ENCODE results near the gene PPP2R2B.

The PPP2R2B gene

DNA sequence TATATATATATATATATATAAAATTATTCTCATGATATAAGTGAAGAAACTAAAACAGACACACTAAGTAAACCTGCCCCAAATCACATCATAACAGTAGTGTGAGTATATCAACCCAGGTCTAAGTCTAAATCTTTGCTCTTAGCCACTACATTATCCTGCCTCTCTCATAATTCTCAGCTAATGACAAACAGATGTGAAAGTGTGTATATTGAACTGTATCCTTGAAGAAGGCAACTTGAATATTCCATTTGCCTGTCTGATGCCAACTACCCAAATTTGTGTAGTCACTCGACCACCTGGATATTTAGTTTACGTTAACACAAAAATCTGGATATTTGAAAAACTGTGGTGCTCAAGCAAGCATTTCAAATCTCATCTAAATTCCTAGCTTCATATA lies 97.4 kb downstream of the PPP2R2B start:
- no peak for DNase-seq (ENCODE audit: low read depth)

DNA sequence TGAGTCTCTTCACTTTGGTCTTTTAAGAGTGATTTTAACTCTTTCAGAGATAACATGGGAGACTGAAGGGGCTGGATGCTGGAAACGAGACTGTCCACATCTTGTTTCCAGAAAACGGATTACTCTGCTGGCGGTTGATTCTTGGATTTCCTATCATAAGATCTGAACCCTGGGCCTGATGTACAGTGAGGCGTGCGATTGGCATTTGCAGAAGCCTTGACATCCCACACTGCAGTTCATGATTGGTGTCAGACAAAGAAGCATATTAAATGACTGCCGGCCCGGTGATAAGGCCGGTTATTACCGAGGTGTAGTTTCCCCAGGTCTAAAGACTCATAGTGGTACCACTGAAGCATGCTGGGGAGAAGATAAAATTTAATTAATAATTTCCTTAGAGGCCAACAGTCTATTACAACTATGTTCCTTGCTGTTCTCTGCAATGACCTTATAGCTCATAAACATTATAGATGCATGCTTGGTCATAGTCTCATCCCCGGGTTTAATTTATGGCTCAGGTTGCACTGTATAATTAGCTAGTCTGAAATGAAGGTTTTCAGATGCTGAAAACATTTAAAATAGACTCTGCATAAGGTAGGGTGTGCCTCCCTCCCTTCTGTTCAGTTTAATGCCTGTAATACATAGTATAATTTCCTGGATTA lies 99.2 kb downstream of the PPP2R2B start:
- DNase-seq (ENCODE audit: low read depth) = no peak

DNA sequence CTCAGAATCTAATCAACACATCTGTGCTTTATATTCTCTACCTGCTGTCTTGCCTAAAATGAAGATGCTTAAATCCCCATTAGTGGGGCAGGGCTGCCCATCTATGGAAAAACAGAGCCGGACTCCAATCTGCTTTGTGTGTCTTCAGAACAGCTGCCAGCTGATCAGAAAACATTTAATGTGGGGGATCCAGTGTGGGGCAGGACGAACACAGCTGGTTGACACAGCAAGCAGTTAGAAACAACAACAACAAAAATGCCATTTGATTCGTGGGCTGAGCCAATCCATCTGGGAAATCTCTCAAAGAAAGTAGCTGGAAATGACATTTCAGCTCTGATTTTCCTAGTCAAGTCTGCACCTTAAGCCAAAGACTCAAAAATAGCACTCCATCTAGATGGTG lies 99.8 kb downstream of the PPP2R2B start:
- DNase-seq (ENCODE audit: low read depth) = no peak

DNA sequence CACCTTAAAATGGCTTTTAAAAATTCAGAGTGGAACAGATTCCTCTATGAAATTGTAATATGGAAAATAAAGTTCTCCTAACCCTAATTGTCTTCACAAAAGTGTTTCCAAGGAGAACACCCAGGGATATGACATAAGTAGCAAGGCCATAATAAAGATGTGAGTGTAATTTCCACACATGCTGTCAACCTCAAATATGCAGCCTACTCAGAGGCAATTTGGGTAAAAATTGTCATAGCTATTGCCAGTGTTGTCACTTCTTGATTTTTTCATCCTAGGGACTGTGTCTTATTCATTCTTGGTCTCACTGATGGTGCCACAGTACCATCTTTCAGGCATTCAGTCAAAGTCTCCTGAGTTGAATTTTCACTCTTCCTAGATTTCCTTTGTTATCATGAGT lies 100.3 kb downstream of the PPP2R2B start:
- DNase-seq (ENCODE audit: low read depth) = no peak

GRCh38 chr5:146772881-146773466 lies 105.6 kb downstream of the PPP2R2B start:
- DNase-seq (ENCODE audit: low read depth) = no peak

DNA sequence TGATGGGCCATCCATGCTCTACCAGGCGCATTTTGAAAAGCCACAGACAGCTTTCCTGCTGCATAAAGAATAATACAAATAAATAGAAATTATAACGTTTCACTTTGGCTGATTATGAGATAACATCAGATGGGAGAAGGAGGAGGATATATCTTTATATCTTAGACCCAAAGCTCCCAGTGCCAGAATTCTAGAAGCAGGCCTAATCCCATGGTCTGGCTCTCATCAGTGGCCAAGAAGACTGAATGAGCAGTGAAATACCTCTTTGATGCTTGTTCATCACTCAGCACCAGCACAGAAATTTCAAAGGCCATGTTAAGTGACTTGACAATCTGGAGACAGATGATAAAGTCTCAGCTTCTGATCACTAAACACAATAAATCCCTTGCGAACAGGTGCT lies 107.6 kb downstream of the PPP2R2B start:
- DNase-seq (ENCODE audit: low read depth) = no peak

GRCh38 chr5:146770546-146770945 lies 108.0 kb downstream of the PPP2R2B start:
- DNase-seq (ENCODE audit: low read depth) = no peak

DNA sequence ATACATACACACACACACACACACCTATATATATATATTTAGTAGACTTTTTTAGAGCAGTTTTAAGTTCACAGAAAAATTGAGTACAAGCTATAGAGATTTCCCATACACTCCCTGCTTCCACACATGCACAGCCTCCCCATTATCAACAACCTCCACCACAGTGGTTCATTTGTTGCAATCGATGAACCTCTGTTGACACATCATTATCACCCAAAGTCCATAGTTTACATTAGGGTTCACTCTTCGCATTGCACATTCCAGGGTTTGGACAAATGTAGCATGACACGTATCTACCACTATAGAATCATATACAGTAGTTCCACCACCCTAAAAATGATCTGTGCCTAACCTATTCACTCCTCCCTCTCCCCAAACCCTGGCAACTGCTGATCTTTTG lies 111.0 kb downstream of the PPP2R2B start:
- DNase-seq (ENCODE audit: low read depth) = no peak

DNA sequence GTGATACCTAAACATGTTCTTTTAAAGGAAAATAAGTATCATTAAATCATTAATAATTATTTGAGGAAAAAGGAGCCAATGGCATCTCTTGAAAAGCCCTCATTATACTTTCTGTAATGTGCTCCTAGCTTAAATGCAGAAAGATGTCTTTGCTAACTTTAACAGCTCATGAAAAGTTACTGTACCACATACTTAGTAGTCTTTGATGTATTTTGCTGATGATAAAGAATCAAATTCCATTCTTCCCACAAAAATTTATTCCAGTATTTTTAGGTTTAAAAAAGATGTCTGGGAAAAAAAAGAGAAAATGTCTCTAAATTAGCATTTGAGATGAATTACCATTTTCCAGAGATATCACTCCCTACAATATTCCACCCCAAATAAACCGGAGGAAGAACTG lies 112.5 kb downstream of the PPP2R2B start:
- no peak for DNase-seq (ENCODE audit: low read depth)

DNA sequence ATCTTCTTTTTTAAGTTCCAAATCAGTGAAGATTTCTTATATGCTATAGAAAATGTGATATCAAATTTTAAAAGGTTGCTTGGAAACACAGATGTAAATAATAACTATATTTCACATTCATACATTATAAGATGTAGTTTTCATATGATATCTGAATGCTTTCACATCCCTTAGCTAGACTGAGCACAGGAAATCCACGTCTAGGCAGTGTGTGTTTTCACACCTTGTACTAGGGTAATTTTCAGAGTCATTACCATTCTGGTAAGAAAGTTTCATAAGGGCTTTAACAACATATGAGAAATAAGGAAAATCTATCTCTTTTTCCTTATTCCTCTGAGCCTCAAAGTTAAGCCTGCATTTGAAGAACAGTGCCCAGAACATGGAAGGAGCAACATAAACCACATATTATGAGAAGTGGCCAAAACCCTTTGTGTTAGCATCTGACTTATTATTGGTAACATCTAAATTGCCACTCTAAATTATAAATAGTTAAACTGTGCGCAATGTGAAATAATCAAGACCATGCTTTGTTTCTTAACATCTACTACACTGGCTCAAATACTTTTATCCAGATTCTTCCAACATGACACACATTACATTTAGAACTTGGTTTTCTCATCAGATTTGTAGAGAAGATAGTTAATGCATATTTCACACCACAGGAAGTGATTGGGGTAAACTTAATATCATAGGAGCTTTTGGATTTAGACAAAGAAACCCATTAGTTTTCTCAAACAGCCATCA lies 113.3 kb downstream of the PPP2R2B start:
- no peak for DNase-seq (ENCODE audit: low read depth)

DNA sequence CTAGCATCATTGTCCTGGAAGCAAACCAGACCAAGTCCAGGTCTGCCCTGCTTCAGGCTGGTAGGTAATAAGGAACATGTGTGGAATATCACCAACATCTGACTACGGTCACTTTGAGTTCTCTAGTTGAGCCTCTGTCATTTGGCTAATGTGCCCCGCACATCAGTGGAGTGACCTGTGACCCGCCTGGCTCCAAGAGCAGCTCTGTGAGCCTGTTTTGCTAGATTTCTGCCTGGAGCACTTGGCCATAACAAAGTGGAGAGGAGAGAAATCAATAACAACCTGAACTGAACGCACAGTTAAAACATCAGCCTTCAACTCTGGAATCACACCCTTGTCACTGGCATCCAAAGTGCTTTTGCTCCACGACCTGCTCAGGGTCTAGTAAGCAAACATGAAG lies 115.7 kb downstream of the PPP2R2B start:
- no peak for DNase-seq (ENCODE audit: low read depth)

DNA sequence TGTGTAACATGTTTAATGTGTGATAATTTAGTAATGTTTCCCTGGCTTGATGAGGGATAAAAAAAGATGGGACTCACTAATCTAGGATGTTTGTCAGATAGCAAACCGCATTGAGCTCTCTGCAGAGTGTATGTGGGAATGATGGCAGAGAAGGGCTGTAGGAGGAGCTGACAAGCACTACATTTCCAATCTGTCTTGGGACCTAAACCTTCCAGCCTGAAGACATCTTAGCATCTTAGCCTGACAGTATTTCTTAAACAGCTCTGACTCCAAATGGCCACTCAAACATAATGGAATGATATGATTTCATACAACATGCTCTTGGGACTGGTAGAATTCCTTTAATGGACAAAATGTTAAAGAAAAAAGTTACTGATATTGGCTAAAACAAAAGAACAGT lies 116.7 kb downstream of the PPP2R2B start:
- DNase-seq (ENCODE audit: low read depth) = no peak

DNA sequence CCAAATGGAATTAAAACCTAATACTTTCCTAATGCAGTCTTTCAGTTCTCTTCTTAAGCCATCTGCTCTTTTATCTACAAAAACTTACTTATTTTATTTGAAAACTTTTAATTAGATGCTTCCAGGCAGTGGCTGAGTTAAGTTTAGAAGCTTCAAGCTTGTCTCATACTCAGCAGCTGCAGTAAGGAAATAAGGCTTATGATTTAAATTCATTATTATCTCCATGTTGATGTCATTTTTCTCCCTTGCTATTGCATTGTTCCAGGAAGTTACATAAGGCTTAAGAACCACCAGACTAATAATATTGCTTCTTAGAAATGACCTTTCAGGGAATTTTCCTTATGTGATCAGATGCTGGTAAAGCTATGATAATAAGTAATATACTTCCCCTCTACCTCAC lies 119.6 kb downstream of the PPP2R2B start:
- DNase-seq (ENCODE audit: low read depth) = no peak

- no peak for DNase-seq (ENCODE audit: low read depth)
Measured at GRCh38 chr5:146758076-146758475, 120.5 kb downstream of the PPP2R2B start.

DNA sequence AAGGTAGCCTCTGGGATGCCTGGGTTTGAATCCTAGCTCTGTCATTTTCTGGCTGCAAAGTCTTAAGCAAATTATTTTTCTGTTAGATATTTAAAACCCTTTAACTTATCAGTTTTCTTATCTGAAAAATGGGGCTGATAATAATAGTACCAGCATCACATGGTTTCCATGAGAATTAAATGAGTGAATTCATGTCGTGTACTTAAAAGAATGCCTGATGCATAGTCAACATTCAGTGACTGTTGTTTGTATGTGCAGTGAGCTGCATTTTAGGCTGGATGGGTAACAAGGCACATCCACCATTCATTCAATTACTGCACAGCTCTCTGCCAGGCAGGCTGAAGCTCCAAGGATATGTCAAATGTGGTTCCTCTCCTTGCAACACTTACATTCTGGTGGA lies 122.0 kb downstream of the PPP2R2B start:
- no peak for DNase-seq (ENCODE audit: low read depth)

- DNase-seq (ENCODE audit: low read depth) = no peak
Measured at GRCh38 chr5:146755793-146756192, 122.8 kb downstream of the PPP2R2B start.

- DNase-seq (ENCODE audit: low read depth) = no peak
Measured at GRCh38 chr5:146754621-146755020, 123.9 kb downstream of the PPP2R2B start.

DNA sequence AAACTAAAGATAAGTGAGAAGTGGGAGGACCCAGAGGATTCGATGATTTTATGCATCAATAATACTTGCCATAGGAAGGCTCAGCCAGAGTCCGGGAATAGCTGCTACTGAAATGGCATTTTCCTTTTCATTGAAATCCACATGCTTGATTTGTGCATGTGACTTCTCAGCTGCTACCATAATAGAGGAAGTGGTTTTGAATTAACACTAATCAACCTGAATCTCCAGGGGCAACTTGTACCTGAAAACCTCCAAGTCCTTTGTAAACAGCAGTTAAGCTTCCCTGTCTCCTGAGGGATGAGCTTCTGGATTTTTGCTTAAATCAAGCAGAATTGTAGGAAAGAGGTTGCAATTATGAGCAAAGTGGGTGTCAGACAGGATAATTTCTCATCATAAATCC lies 124.9 kb downstream of the PPP2R2B start:
- no peak for DNase-seq (ENCODE audit: low read depth)

GRCh38 chr5:146751781-146752401 lies 126.7 kb downstream of the PPP2R2B start:
- DNase-seq (ENCODE audit: low read depth) = peak; percentile 43

GRCh38 chr5:146751054-146751453 lies 127.5 kb downstream of the PPP2R2B start:
- DNase-seq (ENCODE audit: low read depth) = no peak

GRCh38 chr5:146748533-146748932 lies 130.0 kb downstream of the PPP2R2B start:
- no peak for DNase-seq (ENCODE audit: low read depth)

DNA sequence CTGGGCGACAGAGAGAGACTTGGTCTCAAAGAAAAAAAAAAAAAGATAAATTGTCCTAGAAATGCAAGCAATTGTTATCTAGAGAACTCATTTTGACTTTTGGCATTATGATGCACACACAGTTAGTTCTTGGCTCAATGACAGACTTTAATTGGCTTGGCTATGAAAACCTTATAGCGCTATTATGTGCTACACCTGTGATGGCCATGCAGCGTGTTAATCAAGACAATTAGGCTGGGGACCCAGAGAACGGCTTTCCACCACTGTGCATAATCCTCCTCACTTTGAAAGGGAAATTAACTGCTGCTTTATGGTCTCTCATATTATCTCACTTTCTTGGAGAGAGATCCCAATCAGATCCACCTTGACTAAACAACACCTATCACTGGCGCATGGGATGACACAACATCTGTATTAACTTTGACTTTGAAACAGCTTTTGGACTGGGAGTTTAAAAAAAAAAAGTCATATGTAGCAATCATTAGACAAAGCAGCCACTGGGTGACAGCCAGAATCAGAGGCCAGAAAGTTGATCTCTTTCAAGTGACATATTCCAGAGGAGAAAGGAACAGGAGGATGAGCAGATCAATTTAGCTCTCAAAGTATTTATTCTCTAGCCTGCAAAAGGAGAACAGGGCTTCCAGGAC lies 132.5 kb downstream of the PPP2R2B start:
- DNase-seq (ENCODE audit: low read depth) = no peak

Measured in stimulated activated CD8-positive, alpha-beta memory T cell treated with anti-CD3 and anti-CD28 coated beads, Interleukin-4, amount 100 ng/mL, for 24 hours (primary cell).